Liver (tissue), 9 donors: ENCODE results near the gene PCDH9. TPM values are rescaled to one million over a fixed set of nuclear protein-coding genes. Genes with fewer than 3 reads are reported as not detected.

Source experiments
- DNase-seq: peaks from one replicate; pipeline ENCODE4 v3.0.0-alpha.2; 2017; ENCODE audit warnings: low spot score
- H3K27ac ChIP-seq, 2 donors: one replicate each; pipeline ENCODE4 v1.7.0; 2013; ENCODE audit warnings: inconsistent platforms in 2 of 2, low read length in 2 of 2, control low read depth in 1 of 2, low read depth in 1 of 2, mild to moderate bottlenecking in 1 of 2
- H3K27me3 ChIP-seq, 4 donors: one replicate each; pipeline versions ENCODE4 v1.6.1 to v1.7.0; 2013; ENCODE audit warnings: low read length in 3 of 4, inconsistent platforms in 1 of 4, mild to moderate bottlenecking in 1 of 4, moderate library complexity in 1 of 4; ENCODE audit not compliant: control insufficient read depth in 4 of 4, insufficient read depth in 4 of 4
- H3K36me3 ChIP-seq, 4 donors: one replicate each; pipeline versions ENCODE4 v1.6.1 to v1.7.0; 2013; ENCODE audit warnings: low read length in 3 of 4, mild to moderate bottlenecking in 3 of 4, low read depth in 1 of 4, moderate library complexity in 1 of 4; ENCODE audit not compliant: control insufficient read depth in 4 of 4, insufficient read depth in 3 of 4
- H3K4me1 ChIP-seq, 4 donors: one replicate each; pipeline versions ENCODE4 v1.6.1 to v1.7.0; 2013; ENCODE audit warnings: low read length in 3 of 4, mild to moderate bottlenecking in 3 of 4, moderate library complexity in 1 of 4; ENCODE audit not compliant: control insufficient read depth in 4 of 4, insufficient read depth in 4 of 4
- H3K4me3 ChIP-seq, 3 donors: one replicate each; pipeline versions ENCODE4 v1.6.1 to v1.7.0; 2013; ENCODE audit warnings: low read length in 3 of 3, control low read depth in 1 of 3, low read depth in 1 of 3, mild to moderate bottlenecking in 1 of 3
- H3K9ac ChIP-seq, 2 donors: one replicate each; pipeline ENCODE4 v1.7.0; 2013; ENCODE audit warnings: low read length in 2 of 2, mild to moderate bottlenecking in 2 of 2, moderate library complexity in 2 of 2, control low read depth in 1 of 2, low read depth in 1 of 2
- H3K9me3 ChIP-seq, 4 donors: one replicate each; pipeline versions ENCODE4 v1.6.1 to v1.7.0; 2013; ENCODE audit warnings: low read length in 3 of 4; ENCODE audit not compliant: control insufficient read depth in 4 of 4
- EGR1 ChIP-seq, 2 donors: IDR thresholded peaks; 2 replicates each; pipeline ENCODE4 v1.6.1; 2016 to 2018; ENCODE audit warnings: antibody characterized with exemption in 2 of 2, low read depth in 2 of 2
- FOXA1 ChIP-seq: IDR thresholded peaks from 2 replicates; pipeline ENCODE4 v1.6.1; 2016; ENCODE audit warnings: antibody characterized with exemption
- FOXA2 ChIP-seq: IDR thresholded peaks from 2 replicates; pipeline ENCODE4 v1.6.1; 2016; ENCODE audit warnings: antibody characterized with exemption
- GABPA ChIP-seq, 2 donors: IDR thresholded peaks in 1 of 2; conservative IDR thresholded peaks in 1 of 2; 2 replicates each; pipeline ENCODE4 v1.6.1; 2016; ENCODE audit warnings: antibody characterized with exemption in 2 of 2, mild to moderate bottlenecking in 1 of 2, moderate library complexity in 1 of 2
- HNF4A ChIP-seq, 2 donors: conservative IDR thresholded peaks; 2 replicates each; pipeline ENCODE4 v1.6.1; 2016; ENCODE audit warnings: antibody characterized with exemption in 2 of 2, mild to moderate bottlenecking in 2 of 2
- HNF4G ChIP-seq: IDR thresholded peaks from 2 replicates; pipeline ENCODE4 v1.6.1; 2016; ENCODE audit warnings: antibody characterized with exemption
- JUND ChIP-seq, 2 donors: IDR thresholded peaks; 2 replicates each; pipeline ENCODE4 v1.6.1; 2016; ENCODE audit warnings: antibody characterized with exemption in 2 of 2
- NR2F2 ChIP-seq: IDR thresholded peaks from 2 replicates; pipeline ENCODE4 v1.6.1; 2016; ENCODE audit warnings: antibody characterized with exemption
- RAD21 ChIP-seq, 2 donors: IDR thresholded peaks; 2 replicates each; pipeline ENCODE4 v1.6.1; 2016; ENCODE audit warnings: antibody characterized with exemption in 2 of 2, mild to moderate bottlenecking in 2 of 2
- RXRA ChIP-seq, 2 donors: IDR thresholded peaks; 2 replicates each; pipeline ENCODE4 v1.6.1; 2017 to 2018; ENCODE audit warnings: antibody characterized with exemption in 2 of 2, mild to moderate bottlenecking in 1 of 2
- SP1 ChIP-seq: IDR thresholded peaks from 2 replicates; pipeline ENCODE4 v1.6.1; 2018; ENCODE audit warnings: antibody characterized with exemption, mild to moderate bottlenecking
- TAF1 ChIP-seq: conservative IDR thresholded peaks from 2 replicates; pipeline ENCODE4 v1.6.1; 2016; ENCODE audit warnings: antibody characterized with exemption, mild to moderate bottlenecking
- YY1 ChIP-seq: IDR thresholded peaks from 2 replicates; pipeline ENCODE4 v1.6.1; 2016; ENCODE audit warnings: antibody characterized with exemption, mild to moderate bottlenecking
- WGBS: extraction: QIAGEN DNeasy Blood & Tissue Kit; methylation state at CpG from one replicate; pipeline ENCODE4 v1.1.7; 2013; 5-methylcytosine and 5-hydroxymethylcytosine counted together
- polyA plus RNA-seq, 2 donors: library from polyadenylated mRNA; stranded (reverse) in 1 of 2; unstranded in 1 of 2; fragments of 200-250 nt in 1 of 2; fragments of >200 nt in 1 of 2; fragmentation: Nextera tagmentation in 1 of 2; extraction: Ambion mirVana in 1 of 2; gene quantifications; one replicate each; pipeline versions ENCODE4 v1.2.1 to v1.2.3, GENCODE V29; 2013 to 2015
- total RNA-seq, 2 donors: library from RNA; depleted of rRNA; stranded (reverse); fragments of >200 nt; gene quantifications; one replicate each; pipeline ENCODE4 v1.2.3, GENCODE V29; 2014
- TF ChIP-seq, protein P1 (sequence below): IDR thresholded peaks from 2 replicates; pipeline ENCODE4 v1.6.1; 2016; ENCODE audit warnings: antibody characterized with exemption
- TF ChIP-seq, protein P2 (sequence below): fragments of 150-350 bp; IDR thresholded peaks from 2 replicates; pipeline ENCODE4 v1.5.1; 2017; ENCODE audit warnings: improper control_type of control experiment, low read depth, low read length; ENCODE audit not compliant: missing input control
- TF ChIP-seq, protein P3 (sequence below): IDR thresholded peaks from 2 replicates; pipeline ENCODE4 v1.6.1; 2016; ENCODE audit warnings: antibody characterized with exemption
- TF ChIP-seq, protein P4 (sequence below): IDR thresholded peaks from 2 replicates; pipeline ENCODE4 v1.6.1; 2016; ENCODE audit warnings: antibody characterized with exemption, mild to moderate bottlenecking
- TF ChIP-seq, protein P5 (sequence below): IDR thresholded peaks from 2 replicates; pipeline ENCODE4 v1.6.1; 2016; ENCODE audit warnings: antibody characterized with exemption
- donor health status: healthy.
- donor health status: healthy.
- donor health status: healthy.
- donor health status: healthy.
- donor health status: healthy.

The PCDH9 gene
- total and polyA plus RNA-seq, 4 donors, result 0.90 to 4.0 (median 2.2) TPM

DNA sequence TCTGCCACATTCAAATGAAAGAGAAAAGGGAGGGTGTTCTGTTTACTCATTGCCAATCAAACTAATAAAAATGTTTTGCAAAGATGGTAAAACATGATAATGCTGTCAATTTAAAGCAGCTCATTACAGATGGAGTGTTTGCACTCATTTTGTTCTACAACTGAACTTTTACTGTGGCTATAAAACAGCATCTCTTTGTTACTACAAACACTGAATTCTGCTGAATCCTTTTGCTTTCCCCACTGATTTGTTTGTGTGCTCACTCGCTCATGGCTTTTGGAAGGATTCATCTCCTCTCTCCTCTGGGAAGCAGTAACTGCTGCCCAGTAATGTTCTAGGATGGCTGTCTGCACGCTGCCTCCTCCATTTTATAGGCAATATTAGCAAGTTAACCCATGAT, 434.5 kb downstream of the PCDH9 start:
- DNase-seq, result no peak
- TF ChIP-seq FOXA1, result no peak
- no peak for TF ChIP-seq FOXA2
- TF ChIP-seq, protein P1, sequence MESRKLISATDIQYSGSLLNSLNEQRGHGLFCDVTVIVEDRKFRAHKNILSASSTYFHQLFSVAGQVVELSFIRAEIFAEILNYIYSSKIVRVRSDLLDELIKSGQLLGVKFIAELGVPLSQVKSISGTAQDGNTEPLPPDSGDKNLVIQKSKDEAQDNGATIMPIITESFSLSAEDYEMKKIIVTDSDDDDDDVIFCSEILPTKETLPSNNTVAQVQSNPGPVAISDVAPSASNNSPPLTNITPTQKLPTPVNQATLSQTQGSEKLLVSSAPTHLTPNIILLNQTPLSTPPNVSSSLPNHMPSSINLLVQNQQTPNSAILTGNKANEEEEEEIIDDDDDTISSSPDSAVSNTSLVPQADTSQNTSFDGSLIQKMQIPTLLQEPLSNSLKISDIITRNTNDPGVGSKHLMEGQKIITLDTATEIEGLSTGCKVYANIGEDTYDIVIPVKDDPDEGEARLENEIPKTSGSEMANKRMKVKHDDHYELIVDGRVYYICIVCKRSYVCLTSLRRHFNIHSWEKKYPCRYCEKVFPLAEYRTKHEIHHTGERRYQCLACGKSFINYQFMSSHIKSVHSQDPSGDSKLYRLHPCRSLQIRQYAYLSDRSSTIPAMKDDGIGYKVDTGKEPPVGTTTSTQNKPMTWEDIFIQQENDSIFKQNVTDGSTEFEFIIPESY, result no peak
- TF ChIP-seq, protein P2, sequence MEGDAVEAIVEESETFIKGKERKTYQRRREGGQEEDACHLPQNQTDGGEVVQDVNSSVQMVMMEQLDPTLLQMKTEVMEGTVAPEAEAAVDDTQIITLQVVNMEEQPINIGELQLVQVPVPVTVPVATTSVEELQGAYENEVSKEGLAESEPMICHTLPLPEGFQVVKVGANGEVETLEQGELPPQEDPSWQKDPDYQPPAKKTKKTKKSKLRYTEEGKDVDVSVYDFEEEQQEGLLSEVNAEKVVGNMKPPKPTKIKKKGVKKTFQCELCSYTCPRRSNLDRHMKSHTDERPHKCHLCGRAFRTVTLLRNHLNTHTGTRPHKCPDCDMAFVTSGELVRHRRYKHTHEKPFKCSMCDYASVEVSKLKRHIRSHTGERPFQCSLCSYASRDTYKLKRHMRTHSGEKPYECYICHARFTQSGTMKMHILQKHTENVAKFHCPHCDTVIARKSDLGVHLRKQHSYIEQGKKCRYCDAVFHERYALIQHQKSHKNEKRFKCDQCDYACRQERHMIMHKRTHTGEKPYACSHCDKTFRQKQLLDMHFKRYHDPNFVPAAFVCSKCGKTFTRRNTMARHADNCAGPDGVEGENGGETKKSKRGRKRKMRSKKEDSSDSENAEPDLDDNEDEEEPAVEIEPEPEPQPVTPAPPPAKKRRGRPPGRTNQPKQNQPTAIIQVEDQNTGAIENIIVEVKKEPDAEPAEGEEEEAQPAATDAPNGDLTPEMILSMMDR, result no peak
- TF ChIP-seq HNF4G, result no peak
- no peak for TF ChIP-seq NR2F2
- TF ChIP-seq, protein P3, sequence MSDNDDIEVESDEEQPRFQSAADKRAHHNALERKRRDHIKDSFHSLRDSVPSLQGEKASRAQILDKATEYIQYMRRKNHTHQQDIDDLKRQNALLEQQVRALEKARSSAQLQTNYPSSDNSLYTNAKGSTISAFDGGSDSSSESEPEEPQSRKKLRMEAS, result no peak
- TF ChIP-seq, protein P4, sequence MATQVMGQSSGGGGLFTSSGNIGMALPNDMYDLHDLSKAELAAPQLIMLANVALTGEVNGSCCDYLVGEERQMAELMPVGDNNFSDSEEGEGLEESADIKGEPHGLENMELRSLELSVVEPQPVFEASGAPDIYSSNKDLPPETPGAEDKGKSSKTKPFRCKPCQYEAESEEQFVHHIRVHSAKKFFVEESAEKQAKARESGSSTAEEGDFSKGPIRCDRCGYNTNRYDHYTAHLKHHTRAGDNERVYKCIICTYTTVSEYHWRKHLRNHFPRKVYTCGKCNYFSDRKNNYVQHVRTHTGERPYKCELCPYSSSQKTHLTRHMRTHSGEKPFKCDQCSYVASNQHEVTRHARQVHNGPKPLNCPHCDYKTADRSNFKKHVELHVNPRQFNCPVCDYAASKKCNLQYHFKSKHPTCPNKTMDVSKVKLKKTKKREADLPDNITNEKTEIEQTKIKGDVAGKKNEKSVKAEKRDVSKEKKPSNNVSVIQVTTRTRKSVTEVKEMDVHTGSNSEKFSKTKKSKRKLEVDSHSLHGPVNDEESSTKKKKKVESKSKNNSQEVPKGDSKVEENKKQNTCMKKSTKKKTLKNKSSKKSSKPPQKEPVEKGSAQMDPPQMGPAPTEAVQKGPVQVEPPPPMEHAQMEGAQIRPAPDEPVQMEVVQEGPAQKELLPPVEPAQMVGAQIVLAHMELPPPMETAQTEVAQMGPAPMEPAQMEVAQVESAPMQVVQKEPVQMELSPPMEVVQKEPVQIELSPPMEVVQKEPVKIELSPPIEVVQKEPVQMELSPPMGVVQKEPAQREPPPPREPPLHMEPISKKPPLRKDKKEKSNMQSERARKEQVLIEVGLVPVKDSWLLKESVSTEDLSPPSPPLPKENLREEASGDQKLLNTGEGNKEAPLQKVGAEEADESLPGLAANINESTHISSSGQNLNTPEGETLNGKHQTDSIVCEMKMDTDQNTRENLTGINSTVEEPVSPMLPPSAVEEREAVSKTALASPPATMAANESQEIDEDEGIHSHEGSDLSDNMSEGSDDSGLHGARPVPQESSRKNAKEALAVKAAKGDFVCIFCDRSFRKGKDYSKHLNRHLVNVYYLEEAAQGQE, result no peak
- no peak for TF ChIP-seq HNF4A (conservative IDR thresholded peaks at IDR 0.05)
- no peak for TF ChIP-seq SP1
- TF ChIP-seq JUND (IDR thresholded peaks at IDR 0.05), result no peak
- TF ChIP-seq RAD21 (IDR thresholded peaks at IDR 0.05), result no peak
- TF ChIP-seq GABPA (IDR thresholded peaks at IDR 0.05 in 1 of 2, conservative IDR thresholded peaks at IDR 0.05 in 1 of 2), result no peak
- TF ChIP-seq EGR1 (IDR thresholded peaks at IDR 0.05; ENCODE audit: low read depth in 2 of 2), result no peak
- no peak for TF ChIP-seq TAF1
- TF ChIP-seq YY1, result no peak
- no peak for TF ChIP-seq RXRA (IDR thresholded peaks at IDR 0.05)
- TF ChIP-seq, protein P5, sequence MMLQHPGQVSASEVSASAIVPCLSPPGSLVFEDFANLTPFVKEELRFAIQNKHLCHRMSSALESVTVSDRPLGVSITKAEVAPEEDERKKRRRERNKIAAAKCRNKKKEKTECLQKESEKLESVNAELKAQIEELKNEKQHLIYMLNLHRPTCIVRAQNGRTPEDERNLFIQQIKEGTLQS, result no peak
- H3K9ac ChIP-seq, result no peak overlapping the region
- H3K4me1 ChIP-seq, result no peaks in the 10 kb centered on the region
- WGBS, result 80% methylated on average over 2 of the region's 2 CpGs
- no peak overlapping the region for H3K27ac ChIP-seq
- no peak overlapping the region for H3K4me3 ChIP-seq
- H3K9me3 ChIP-seq, result no peaks in the 10 kb centered on the region
- no peaks in the 10 kb centered on the region for H3K27me3 ChIP-seq
- no peaks in the 10 kb centered on the region for H3K36me3 ChIP-seq
